ENCODE results near the gene KCNG4. TPM values are rescaled to one million over a fixed set of nuclear protein-coding genes. Genes with fewer than 3 reads are reported as not detected.

KCNG4 gene
- total and polyA plus RNA-seq, 10 of the 15 experiments (the other 5 are each of a cell fraction or from before 2014, with no cell fraction given), result not detected

GRCh38 chr16:84284154-84284722 is 44.4 kb upstream of the KCNG4 start:
- Histone ChIP-seq H3K4me3 (no peak overlapping the region), H3K27ac (ENCODE audit: control insufficient read depth, insufficient read depth) (no peak overlapping the region), H3K4me2 (ENCODE audit: control insufficient read depth, insufficient read depth) (no peak overlapping the region), H2AFZ (ENCODE audit: control insufficient read depth, low read depth, low read length) (no peak overlapping the region), H3K4me1 (ENCODE audit: control insufficient read depth, insufficient read depth, low read length) (no peaks in the 10 kb centered on the region), H3K79me2 (ENCODE audit: control insufficient read depth, insufficient read depth, low read length) (no peaks in the 10 kb centered on the region), H3K9me3 (replicated peaks; ENCODE audit: control insufficient read depth, insufficient read depth, low read length) (no peaks in the 10 kb centered on the region), H4K20me1 (ENCODE audit: control insufficient read depth, insufficient read depth) (no peaks in the 10 kb centered on the region), H3K9ac (ENCODE audit: control insufficient read depth, insufficient read depth, low read length) (no peak overlapping the region), H3K27me3 (replicated peaks in 1 of 2; ENCODE audit: control insufficient read depth in 2 of 2, insufficient read depth in 2 of 2, low read length in 1 of 2) (peaks cover 0 to 4% of the 10 kb centered on the region in 2 experiments; a peak in 2 of 4 replicates), H3K36me3 (ENCODE audit: control insufficient read depth in 2 of 2, insufficient read depth in 2 of 2, low read length in 1 of 2) (no peaks in the 10 kb centered on the region)
- no peak for FAIRE-seq
- ChIA-PET RAD21 (ENCODE audit: unreplicated experiment) (no interaction called here), SMC1A (ENCODE audit: uncharacterized antibody, unreplicated experiment) (no interaction called here), CTCF (no interaction called here), POLR2A (no interaction called here)
- in situ Hi-C loops (cut with MboI) (no loop called here), intact Hi-C loops (cut with micrococcal nuclease; ENCODE audit: unreplicated experiment) (no loop called here)
- TF ChIP-seq ZNF384 (IDR thresholded peaks at IDR 0.05; ENCODE audit: borderline replicate concordance, low read depth, low read length), result no peak
- TF ChIP-seq USF2 (IDR thresholded peaks at IDR 0.05; ENCODE audit: borderline replicate concordance, low read depth, low read length), result no peak
- no peak for TF ChIP-seq USF1 (IDR thresholded peaks at IDR 0.05; ENCODE audit: borderline replicate concordance, extremely low read length, insufficient read depth, low read depth, low read length)
- no peak for TF ChIP-seq SREBF2 (IDR thresholded peaks at IDR 0.05; ENCODE audit: low read length)
- TF ChIP-seq WRNIP1 (IDR thresholded peaks at IDR 0.05; ENCODE audit: borderline replicate concordance, low read depth, low read length), result no peak
- no TSS peak for BruUV-seq (replicated peaks)
- WGBS (ENCODE audit: insufficient coverage, insufficient replicate concordance, low lambda C conversion rate, missing lambda C conversion rate), result 45% methylated on average over 13 of the region's 13 CpGs
- ATAC-seq, result no peak
- no peak for DNase-seq (ENCODE audit: low read depth, low spot score)

Measured in GM12878 (cell line).